PFSK-1 (cell line): ENCODE results near the gene VEPH1.

Source experiments
- FOXP2 ChIP-seq: optimal IDR thresholded peaks from 2 replicates; pipeline ENCODE3; 2011; ENCODE audit warnings: borderline replicate concordance, control low read depth, inconsistent platforms; ENCODE audit not compliant: insufficient read depth; ENCODE audit errors: extremely low read length, extremely low read depth
- POLR2AphosphoS5 ChIP-seq: IDR thresholded peaks from 2 replicates; pipeline ENCODE4 v1.6.1; 2012; ENCODE audit warnings: low read depth, mild to moderate bottlenecking, control low read depth, low read length, moderate library complexity
- SIN3A ChIP-seq: IDR thresholded peaks from 2 replicates; pipeline ENCODE4 v1.6.1; 2012; ENCODE audit warnings: mild to moderate bottlenecking, low read length, moderate library complexity, borderline replicate concordance; ENCODE audit not compliant: insufficient read depth
- TAF1 ChIP-seq: IDR thresholded peaks from 2 replicates; pipeline ENCODE4 v1.6.1; 2012; ENCODE audit warnings: low read length, control low read depth, borderline replicate concordance; ENCODE audit not compliant: insufficient read depth
- TF ChIP-seq, protein P1 (sequence below), 2 experiments: IDR thresholded peaks; 2 replicates each; pipeline versions ENCODE4 v1.6.1 to v1.8.0; 2011 to 2012; ENCODE audit warnings: low read depth in 2 of 2, low read length in 2 of 2, control low read depth in 1 of 2, inconsistent platforms in 1 of 2, mild to moderate bottlenecking in 1 of 2, moderate library complexity in 1 of 2; ENCODE audit not compliant: insufficient read depth in 1 of 2

The VEPH1 gene

DNA sequence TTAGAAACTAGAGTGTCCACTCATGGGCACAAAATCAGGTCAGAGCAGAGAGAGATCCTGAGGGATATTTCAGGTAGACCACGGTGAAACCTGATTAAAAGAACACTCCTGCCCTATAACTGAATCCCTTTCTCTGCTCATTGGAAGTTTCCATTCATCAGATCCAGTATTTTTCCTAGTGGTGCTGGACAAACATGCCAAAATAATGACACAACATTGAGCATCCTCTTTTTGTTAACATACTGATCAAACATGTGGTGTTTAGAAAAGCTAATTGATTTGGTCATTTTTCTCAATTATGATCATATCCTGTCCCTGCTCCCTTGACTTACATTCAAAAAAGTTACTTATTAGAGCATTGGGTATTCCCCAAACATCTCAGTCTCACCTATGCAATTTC, 39.4 kb downstream of the VEPH1 start:
- TF ChIP-seq POLR2AphosphoS5 = no peak
- TF ChIP-seq SIN3A = no peak
- no peak for TF ChIP-seq TAF1
- no peak for TF ChIP-seq FOXP2
- TF ChIP-seq, protein P1, sequence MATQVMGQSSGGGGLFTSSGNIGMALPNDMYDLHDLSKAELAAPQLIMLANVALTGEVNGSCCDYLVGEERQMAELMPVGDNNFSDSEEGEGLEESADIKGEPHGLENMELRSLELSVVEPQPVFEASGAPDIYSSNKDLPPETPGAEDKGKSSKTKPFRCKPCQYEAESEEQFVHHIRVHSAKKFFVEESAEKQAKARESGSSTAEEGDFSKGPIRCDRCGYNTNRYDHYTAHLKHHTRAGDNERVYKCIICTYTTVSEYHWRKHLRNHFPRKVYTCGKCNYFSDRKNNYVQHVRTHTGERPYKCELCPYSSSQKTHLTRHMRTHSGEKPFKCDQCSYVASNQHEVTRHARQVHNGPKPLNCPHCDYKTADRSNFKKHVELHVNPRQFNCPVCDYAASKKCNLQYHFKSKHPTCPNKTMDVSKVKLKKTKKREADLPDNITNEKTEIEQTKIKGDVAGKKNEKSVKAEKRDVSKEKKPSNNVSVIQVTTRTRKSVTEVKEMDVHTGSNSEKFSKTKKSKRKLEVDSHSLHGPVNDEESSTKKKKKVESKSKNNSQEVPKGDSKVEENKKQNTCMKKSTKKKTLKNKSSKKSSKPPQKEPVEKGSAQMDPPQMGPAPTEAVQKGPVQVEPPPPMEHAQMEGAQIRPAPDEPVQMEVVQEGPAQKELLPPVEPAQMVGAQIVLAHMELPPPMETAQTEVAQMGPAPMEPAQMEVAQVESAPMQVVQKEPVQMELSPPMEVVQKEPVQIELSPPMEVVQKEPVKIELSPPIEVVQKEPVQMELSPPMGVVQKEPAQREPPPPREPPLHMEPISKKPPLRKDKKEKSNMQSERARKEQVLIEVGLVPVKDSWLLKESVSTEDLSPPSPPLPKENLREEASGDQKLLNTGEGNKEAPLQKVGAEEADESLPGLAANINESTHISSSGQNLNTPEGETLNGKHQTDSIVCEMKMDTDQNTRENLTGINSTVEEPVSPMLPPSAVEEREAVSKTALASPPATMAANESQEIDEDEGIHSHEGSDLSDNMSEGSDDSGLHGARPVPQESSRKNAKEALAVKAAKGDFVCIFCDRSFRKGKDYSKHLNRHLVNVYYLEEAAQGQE (IDR thresholded peaks at IDR 0.05; ENCODE audit: insufficient read depth in 1 of 2, low read depth in 2 of 2, low read length in 2 of 2) = no peak

DNA sequence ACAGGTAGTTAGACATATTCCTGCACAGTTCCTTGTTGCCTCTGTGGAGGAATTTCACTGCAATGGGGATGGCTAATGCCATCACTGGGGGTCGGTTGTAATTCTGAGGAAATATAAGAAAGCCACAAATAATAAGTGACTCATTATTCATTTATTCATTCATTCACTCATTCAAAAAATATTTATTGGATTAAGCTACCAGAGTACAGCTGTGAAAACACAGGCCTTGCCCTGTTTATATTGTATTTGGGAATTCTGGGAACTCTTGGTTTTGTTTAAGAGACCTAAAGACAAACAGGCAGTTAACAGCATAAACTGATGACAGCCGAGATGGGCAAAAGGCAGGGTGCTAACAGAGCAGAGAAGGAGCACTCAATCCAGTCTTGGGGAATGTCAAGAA, 43.0 kb downstream of the VEPH1 start:
- no peak for TF ChIP-seq SIN3A
- TF ChIP-seq FOXP2 = no peak
- TF ChIP-seq POLR2AphosphoS5 = no peak
- no peak for TF ChIP-seq TAF1
- TF ChIP-seq, protein P1 (IDR thresholded peaks at IDR 0.05; ENCODE audit: insufficient read depth in 1 of 2, low read depth in 2 of 2, low read length in 2 of 2) = no peak

DNA sequence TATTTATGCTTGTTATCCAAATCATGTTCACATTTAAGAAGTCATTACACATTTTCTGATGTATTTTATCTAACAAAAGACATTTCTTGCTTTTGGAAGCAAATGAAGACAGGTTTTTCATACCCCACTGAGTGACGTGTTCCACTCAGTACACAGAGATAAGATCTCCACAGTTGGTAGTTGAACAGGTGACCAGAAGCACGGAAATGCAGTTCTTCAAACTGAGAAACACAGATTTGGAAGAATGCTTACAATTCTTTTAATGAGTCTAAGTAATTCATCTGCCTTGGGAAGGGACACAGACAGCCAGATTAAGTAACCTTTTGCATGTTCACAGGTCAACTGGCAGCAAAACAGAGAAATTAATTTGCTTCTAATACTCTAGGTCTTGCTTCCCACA, 43.5 kb downstream of the VEPH1 start:
- TF ChIP-seq POLR2AphosphoS5 = no peak
- TF ChIP-seq, protein P1 (IDR thresholded peaks at IDR 0.05; ENCODE audit: insufficient read depth in 1 of 2, low read depth in 2 of 2, low read length in 2 of 2) = no peak
- TF ChIP-seq TAF1 = no peak
- no peak for TF ChIP-seq SIN3A
- no peak for TF ChIP-seq FOXP2

DNA sequence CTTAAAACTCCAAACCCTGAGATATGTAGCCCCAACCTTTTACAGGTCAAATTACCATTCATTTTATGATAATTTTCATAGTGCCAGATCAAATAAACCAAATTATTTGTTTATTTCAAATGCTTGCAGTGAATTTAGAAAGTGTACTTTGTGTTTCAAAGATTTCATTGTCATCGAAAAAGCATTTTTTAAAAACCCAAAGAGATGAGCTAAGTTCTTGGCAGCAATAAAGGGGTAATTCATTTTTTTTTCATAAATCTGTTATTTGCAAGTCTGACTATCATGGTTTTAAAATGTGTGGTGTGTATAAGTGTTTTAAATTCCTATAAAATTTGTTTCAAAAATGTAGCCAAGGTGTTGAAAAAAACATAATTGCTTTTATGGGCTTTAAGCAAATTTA, 49.4 kb downstream of the VEPH1 start:
- TF ChIP-seq SIN3A (no peak), TAF1 (no peak), FOXP2 (no peak), POLR2AphosphoS5 (no peak)
- TF ChIP-seq, protein P1 (IDR thresholded peaks at IDR 0.05; ENCODE audit: insufficient read depth in 1 of 2, low read depth in 2 of 2, low read length in 2 of 2) = no peak

DNA sequence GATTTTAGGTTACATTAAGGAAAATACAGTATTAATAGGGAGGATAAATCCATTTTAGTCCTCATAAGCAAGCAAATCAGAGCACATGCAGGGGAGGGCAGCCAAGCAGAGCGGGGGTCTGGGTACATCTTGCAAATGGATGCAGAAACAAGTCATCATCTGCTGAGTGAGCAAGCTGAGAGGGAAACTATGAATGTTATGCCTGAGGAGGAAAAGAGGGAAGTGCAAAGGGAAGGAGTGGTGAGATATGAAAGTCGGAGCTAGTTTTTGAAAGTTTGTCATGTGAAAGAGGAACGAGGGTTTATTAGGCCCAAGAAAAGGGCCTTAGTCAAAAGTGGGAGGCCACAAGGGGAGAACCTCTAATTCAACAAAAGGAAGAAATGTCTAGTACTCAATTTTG, 51.1 kb downstream of the VEPH1 start:
- TF ChIP-seq POLR2AphosphoS5 (no peak), FOXP2 (no peak), TAF1 (no peak), SIN3A (no peak)
- TF ChIP-seq, protein P1 (IDR thresholded peaks at IDR 0.05; ENCODE audit: insufficient read depth in 1 of 2, low read depth in 2 of 2, low read length in 2 of 2) = no peak
